Globus pallidus (tissue), 1 donor: ENCODE measurements around the gene EXT2.

Source experiments
- DNase-seq: peaks from one replicate; pipeline ENCODE4 v3.0.0-alpha.2; 2015; ENCODE audit warnings: low spot score

EXT2 gene

GRCh38 chr11:44133335-44133946 lies 38.0 kb downstream of the EXT2 start:
- DNase-seq: no peak

DNA sequence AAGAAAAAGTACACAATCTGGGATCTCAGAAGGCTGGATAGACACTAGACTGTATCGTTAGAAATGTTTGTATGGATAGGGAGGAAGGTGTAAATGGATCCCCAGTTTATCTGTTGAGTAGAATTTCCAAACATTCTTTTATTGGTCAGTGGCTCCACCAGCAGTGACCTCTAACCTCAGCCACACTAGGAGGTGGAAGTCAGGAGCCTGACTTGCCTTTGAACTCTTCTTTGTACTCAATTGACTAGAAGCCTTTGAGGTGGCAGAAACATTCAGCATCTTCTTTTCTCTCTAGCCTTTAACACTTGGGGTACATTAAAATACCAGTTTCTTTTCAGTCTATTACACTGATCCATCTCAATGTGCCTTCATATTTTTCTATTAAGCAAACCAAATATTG lies 39.1 kb downstream of the EXT2 start:
- DNase-seq: no peak

GRCh38 chr11:44136176-44136945 lies 40.9 kb downstream of the EXT2 start:
- DNase-seq: no peak

DNA sequence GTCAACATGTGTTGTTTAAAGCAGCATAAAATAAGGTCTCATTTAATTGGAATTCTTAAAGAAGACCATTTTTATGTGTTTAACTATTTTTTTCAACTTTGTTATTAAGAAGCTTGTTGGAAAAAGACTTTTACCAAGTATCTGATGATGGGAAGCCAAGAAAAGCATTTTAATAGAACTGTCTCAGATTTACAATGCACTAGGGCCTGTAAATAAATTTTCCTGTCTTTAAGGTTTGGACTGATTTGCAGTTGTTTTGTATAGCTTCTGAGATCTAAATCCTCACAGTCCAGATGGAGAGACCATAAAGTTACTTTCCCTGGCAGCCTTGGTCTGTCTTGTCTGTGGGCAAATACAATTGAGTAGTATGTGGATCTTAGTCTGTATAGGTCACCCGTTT lies 41.6 kb downstream of the EXT2 start:
- DNase-seq: no peak

- DNase-seq: no peak
Observed at GRCh38 chr11:44138286-44138685, 42.8 kb downstream of the EXT2 start.

DNA sequence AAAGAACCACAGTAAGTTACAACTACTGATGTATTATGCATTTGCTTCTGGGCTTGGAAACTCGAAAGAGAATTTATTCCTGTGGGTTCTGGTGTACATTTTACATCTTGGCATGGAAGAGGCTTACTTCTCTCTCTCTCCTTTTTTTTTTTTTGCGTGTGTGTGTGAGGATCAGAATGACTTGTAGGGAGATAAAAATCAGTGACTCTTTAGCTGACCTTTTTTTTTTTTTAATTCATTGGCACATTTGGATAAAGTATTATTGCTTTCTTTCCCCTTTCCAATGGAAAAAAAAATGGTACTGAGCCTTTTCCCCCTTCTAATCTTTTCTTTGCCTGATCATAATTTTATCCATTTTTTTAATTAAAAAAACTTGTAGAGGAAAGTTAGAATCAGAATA lies 43.5 kb downstream of the EXT2 start:
- DNase-seq: no peak

DNA sequence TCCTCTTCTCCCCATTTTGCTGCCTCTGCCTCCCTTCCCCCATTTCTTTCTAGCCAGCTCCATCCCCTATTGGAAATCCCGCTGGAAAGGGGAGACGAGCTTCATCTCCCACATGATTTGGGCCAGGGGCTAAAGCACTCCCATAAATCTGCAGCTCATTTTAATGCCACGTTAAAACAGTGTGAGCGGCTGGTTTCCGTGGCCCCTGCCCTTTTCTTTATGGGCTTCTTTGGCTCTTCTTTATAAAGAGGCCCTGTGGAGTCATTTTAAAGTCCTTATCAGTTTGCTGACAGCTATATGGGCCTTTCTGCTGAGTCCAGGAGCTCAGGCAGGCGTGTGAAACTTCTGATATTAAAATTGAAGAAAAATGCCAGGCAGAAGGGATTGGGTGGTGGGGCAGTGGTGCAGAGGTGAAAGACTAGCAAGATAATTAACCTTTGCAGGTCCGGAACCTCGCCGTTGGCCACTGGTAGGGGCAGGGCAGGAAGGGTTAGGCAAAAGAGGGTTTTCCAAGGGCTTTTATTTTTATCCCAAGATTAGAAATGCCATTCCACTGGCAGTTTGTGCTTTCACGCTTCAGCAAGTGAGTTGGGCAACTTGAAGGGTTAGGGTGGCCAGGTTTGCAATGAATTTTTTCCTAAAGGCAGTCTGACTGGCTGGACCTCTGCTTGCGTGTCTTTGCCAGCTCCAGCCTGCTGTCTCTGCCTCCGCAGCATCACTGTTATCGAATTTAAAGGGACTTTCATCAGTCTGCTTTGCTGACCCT lies 44.3 kb downstream of the EXT2 start:
- no peak for DNase-seq

DNA sequence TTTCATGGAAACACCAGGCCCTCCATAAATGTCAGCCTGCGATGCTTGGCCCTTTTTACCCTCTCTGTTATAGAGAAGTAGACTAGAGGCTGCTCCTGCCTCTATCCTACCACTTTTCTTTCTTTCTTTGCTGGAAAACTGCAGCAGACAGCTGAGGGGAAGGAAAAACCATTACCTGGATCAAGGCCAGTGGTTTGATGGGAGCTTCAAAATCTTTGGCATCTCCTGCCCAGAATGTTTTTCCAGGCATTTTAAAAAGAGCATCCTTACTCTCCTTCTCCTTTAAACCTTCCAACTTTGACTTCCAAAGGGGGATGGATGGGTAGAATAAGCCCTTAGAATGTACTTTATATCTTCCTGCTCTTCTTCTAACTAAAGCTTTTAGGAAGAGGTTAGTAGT lies 44.9 kb downstream of the EXT2 start:
- DNase-seq: no peak

DNA sequence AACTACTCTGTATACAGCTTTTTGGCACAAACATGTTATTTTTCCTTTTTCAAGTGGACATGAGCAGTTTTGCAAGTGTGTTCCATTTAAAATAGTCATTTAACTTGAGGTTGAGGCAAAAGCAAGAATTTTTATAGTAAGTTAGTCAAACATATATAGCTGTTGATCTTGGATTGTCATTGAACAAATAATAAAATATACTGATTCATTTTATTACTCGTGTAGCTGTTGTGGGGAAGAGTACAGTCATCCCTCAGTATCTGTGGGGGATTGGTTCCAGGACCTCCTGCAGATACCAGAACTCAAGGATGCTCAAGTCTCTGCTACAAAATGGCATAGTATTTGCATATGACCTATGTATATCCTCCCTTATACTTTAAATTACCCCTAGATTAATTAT lies 45.3 kb downstream of the EXT2 start:
- DNase-seq: no peak

DNA sequence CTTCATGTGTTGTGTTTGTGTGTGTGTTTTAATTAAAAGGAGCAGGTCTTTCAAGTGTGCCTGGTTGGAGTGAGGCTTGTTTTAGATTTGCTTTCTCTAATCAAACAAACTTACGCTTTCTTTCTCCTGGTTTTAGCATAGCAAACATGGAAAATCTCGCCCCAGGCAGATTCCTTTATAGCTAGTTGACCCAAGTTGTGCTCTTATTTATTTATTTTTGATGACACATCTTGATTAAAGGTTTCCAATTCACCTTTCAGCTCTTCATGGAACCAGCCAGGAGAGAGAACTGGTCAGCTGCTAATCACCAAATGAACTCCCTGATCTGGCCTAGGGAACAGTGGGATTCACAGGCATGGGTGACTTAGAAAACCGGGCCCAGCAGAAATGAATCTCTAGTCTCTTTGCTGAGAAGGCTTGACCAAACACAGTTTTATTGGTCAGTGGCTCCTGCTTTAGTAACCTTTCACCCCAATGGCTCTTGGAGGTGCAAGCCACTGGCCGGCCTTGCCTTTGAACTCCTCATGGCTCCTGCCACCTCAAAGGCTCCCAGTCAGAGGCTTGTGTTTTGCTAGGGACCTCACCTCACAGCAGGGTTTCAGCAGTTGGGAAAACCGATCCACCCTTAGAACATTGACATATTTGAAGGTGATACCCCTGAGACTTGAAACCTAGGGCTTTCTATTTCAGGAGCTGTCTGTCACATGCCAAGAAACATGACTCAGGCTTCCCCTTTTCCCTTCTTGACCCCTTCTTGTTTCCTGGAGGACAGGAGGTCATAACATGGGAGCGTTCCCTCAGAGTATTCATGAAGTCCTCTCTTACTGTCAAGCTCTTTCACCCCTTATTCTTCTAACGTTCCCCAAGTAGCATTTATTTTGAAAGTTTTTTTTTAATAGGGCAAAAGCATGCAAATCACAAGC lies 48.8 kb downstream of the EXT2 start:
- DNase-seq: no peak

DNA sequence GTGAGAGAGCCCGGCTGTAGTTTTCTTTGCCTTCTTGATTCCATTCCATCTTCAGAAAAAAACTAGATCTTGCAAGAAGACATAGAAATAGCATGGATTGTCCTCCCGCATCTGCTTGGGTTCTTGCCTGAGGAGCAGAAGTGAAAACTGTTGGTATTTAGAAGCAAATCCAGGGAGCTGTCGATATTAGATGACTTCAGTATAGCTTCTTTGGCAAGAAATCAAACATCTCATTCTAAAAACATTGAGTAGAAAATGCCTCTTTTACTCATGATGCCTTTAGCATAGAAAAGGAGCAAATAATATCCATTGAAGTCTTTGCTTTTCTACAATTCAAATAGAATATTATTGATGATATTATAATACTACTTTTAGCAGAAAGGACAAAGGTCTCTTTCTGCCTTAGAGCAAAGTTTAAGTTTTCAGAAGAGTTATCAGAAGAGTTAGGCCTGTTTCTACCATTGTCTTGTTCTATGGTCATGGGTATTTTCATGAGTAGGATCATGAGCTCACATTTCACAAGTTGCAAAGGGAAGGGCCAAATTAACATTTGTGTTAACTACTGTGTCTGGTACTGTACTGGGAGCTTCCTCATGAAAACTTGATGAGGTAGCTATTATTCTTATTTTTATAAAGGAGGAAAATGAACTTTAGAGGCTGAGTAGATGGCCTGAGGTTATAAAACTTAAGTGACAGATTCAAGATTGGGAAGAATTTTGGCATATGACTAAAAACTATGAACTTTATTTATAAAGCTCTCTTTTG lies 49.7 kb downstream of the EXT2 start:
- DNase-seq: no peak

DNA sequence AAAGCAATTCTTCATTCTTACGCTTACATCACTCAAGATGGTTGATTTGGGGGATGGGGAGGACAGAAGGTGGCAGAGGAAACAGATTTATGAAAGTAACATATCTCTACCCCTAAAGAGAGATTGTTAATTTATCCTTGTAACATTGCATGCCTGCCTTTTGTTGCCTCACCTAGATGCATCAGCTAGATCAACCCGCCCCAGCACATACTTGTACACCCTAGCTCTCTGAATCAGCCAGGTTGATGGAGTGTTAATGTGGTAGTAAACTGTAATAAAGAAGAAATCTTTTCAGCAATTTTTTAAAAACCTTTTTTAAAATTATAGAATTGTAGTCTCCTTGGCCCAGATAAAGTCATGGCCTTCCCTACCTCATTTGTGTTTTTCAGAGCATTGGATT lies 51.5 kb downstream of the EXT2 start:
- DNase-seq: no peak

DNA sequence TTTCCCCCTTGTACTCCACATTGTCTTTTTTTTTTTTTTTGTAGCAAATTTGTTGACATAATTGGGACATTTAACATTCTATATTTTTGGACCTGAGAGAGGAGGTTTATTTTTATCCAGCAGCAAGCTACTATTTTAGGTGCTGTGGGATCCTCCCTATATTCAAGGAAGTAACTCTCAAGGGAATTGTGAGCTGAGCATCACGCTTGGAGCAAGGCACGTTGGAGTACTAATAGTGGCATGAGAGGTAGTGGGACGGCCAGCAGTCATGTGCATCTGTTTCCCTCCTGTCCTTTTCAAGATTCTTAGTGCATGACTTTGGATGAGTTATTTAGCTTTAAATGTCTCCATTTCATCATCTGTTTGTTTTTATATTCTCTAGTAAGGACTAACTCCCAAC lies 52.3 kb downstream of the EXT2 start:
- no peak for DNase-seq

GRCh38 chr11:44149651-44150050 lies 54.2 kb downstream of the EXT2 start:
- no peak for DNase-seq

GRCh38 chr11:44150401-44150800 lies 54.9 kb downstream of the EXT2 start:
- DNase-seq: no peak

DNA sequence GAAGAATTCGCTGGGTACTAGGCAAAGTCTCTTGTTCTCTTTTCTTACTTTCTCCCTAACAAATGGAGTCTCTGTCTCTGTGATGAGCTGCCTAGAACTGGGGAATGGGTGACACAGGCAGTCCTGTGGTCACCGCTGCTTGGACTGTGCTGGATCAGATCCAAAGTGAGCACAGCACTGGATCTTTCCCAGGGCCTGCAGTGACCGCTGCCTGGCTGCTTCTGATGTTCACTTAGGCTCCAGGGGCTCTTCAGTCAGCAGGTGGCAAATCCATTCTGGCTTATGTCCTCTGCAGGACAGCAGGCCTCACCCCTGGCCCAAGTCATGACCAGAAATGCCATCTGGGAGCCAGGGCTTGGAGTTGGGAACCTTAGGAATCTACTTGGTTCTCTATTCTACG lies 61.5 kb downstream of the EXT2 start:
- no peak for DNase-seq

- DNase-seq: no peak
Observed at GRCh38 chr11:44158384-44158783, 62.9 kb downstream of the EXT2 start.

DNA sequence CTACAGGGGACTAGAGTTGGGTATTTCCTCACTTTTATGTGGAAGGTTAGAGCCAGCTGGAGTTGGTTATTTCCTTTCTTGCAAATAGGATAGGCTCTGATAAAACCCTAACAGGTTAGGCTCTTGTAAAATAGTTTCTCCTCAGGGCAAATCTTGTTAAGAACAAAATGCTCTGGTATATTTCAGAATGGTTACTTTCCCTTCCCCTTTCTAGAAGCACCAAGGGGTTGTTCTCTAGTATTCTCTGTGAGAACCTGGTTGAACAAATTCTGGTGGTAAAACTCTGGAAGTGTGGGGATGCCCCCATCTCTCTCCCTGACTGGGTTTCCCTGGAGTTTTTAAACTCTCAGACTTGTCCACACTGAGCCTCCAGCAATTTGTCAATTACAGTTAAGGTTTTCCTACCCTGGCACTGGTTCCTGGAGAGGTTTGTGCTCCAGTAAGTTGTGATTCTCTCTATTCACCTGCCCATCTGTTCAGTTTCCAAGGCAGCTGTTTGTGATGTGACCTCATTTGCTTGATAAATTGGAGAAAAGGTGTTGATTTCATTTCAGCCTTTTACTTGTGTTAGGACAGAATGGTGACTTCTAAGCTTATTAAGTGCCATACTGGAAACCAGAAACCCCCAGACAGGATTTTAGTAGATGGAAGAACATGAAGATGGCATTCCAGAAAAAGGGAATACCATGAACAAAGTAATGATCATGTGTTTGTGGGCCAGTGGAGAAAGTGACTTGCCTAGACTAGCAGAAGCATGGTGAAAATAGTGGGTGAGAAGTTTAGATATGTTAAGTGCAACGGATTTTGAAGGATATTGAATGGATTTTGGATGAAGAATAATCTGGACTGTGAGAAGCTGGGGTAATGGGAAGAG lies 64.6 kb downstream of the EXT2 start:
- DNase-seq: no peak

DNA sequence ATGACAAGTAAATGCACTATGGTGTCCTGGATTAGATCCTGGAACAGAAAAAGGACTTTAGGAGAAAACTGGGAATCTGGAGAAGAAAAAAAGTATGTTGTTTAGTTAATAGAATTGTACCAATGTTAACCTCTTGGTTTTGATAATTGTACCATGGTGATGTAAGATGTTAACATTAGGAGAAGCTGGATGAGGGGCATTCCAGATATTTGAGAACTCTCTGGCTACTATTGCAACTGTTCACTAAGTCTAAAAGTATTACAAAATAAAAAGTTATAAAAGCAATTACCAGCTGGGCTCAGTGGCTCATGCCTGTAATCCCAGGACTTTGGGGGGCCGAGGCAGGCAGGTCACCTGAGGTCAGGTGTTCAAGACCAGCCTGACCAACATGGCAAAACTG lies 66.5 kb downstream of the EXT2 start:
- DNase-seq: no peak

- DNase-seq: no peak
Observed at GRCh38 chr11:44162662-44163061, 67.2 kb downstream of the EXT2 start.
